ENCODE results near the gene CADPS. TPM values are rescaled to one million over a fixed set of nuclear protein-coding genes. Genes with fewer than 3 reads are reported as not detected.

The CADPS gene
- total and polyA plus RNA-seq, 9 of the 15 experiments (the other 6 are each of a cell fraction or from before 2014, with no cell fraction given): not detected

DNA sequence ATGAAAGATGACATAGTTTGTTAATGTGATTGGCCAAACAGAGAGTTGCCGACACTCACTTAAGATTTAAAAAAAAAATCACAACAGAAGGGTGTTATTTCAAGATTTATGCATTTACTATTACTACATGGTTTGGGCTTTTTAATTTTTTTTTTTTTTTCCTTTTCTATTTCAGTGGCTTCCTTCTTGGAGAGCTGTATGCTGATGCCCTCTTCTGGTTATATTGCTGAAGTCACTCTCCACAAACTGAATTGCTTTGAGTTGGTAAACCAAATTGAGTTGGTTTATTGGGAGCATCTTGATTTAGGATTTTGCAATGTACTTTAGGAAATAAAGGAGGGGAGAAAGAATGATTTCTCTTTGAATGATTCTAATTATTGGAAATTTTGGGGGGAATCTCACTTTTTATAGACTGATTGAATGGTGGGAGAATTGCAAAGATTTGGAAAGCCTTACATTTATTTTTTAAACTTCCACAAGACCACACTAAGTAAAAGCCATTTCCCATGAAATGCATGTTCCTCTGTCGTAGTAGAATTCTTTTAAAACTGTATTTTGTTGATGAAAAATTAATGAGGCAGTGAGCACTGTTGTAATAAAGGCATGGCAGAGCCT is 315.3 kb downstream of the CADPS start:
- 0 out of 4 replicates have a peak, but pooled peaks of 1 of the 2 experiments have one; percentile 14 for TF ChIP-seq RAD21 (CRISPR knock-in tag; conservative IDR thresholded peaks at IDR 0.05 in 1 of 2, IDR thresholded peaks at IDR 0.05 in 1 of 2)
- TF ChIP-seq, protein P1, sequence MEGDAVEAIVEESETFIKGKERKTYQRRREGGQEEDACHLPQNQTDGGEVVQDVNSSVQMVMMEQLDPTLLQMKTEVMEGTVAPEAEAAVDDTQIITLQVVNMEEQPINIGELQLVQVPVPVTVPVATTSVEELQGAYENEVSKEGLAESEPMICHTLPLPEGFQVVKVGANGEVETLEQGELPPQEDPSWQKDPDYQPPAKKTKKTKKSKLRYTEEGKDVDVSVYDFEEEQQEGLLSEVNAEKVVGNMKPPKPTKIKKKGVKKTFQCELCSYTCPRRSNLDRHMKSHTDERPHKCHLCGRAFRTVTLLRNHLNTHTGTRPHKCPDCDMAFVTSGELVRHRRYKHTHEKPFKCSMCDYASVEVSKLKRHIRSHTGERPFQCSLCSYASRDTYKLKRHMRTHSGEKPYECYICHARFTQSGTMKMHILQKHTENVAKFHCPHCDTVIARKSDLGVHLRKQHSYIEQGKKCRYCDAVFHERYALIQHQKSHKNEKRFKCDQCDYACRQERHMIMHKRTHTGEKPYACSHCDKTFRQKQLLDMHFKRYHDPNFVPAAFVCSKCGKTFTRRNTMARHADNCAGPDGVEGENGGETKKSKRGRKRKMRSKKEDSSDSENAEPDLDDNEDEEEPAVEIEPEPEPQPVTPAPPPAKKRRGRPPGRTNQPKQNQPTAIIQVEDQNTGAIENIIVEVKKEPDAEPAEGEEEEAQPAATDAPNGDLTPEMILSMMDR (IDR thresholded peaks at IDR 0.05 in 2 of 3, conservative IDR thresholded peaks at IDR 0.05 in 1 of 3; ENCODE audit: insufficient read depth in 2 of 3, low read depth in 1 of 3, low read length in 3 of 3): peak in 2 of 3 experiments; percentile 13 to 33; a peak in 3 of 6 replicates
- TF ChIP-seq RBM39 (optimal IDR thresholded peaks at IDR 0.05; ENCODE audit: low read depth, low read length): no peak
- no peak for TF ChIP-seq ZFX (CRISPR knock-in tag; IDR thresholded peaks at IDR 0.05)
- TF ChIP-seq, protein P2, sequence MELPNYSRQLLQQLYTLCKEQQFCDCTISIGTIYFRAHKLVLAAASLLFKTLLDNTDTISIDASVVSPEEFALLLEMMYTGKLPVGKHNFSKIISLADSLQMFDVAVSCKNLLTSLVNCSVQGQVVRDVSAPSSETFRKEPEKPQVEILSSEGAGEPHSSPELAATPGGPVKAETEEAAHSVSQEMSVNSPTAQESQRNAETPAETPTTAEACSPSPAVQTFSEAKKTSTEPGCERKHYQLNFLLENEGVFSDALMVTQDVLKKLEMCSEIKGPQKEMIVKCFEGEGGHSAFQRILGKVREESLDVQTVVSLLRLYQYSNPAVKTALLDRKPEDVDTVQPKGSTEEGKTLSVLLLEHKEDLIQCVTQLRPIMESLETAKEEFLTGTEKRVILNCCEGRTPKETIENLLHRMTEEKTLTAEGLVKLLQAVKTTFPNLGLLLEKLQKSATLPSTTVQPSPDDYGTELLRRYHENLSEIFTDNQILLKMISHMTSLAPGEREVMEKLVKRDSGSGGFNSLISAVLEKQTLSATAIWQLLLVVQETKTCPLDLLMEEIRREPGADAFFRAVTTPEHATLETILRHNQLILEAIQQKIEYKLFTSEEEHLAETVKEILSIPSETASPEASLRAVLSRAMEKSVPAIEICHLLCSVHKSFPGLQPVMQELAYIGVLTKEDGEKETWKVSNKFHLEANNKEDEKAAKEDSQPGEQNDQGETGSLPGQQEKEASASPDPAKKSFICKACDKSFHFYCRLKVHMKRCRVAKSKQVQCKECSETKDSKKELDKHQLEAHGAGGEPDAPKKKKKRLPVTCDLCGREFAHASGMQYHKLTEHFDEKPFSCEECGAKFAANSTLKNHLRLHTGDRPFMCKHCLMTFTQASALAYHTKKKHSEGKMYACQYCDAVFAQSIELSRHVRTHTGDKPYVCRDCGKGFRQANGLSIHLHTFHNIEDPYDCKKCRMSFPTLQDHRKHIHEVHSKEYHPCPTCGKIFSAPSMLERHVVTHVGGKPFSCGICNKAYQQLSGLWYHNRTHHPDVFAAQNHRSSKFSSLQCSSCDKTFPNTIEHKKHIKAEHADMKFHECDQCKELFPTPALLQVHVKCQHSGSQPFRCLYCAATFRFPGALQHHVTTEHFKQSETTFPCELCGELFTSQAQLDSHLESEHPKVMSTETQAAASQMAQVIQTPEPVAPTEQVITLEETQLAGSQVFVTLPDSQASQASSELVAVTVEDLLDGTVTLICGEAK (IDR thresholded peaks at IDR 0.05): no peak
- TF ChIP-seq, protein P2 (CRISPR knock-in tag; IDR thresholded peaks at IDR 0.05): no peak
- H2AFZ ChIP-seq (ENCODE audit: low read depth, low read length): no peak overlapping the region
- H3K79me2 ChIP-seq (ENCODE audit: control insufficient read depth, insufficient read depth, low read length): no peaks in the 10 kb centered on the region
- FAIRE-seq: no peak
- no TSS peak for BruUV-seq (replicated peaks)
- WGBS (ENCODE audit: insufficient coverage, low coverage, missing lambda C conversion rate): 0% methylated on average over 2 of the region's 2 CpGs
- no peaks in the 10 kb centered on the region for H3K27me3 ChIP-seq (ENCODE audit: control insufficient read depth in 2 of 2, insufficient read depth in 2 of 2, low read length in 2 of 2)
- POLR2A ChIA-PET: no interaction called here
- no peak for ATAC-seq
- no peak overlapping the region for H3K9ac ChIP-seq (ENCODE audit: insufficient read depth in 1 of 2, low read depth in 2 of 2, low read length in 2 of 2)
- no peaks in the 10 kb centered on the region for H3K36me3 ChIP-seq (ENCODE audit: control insufficient read depth, insufficient read depth, low read length)
- intact Hi-C loops (cut with micrococcal nuclease): loop anchor here (2.0 kb wide), 2 partner anchors 227 to 359 kb away; no protein-coding TSS in a partner anchor
- no peaks in the 10 kb centered on the region for H3K9me3 ChIP-seq (replicated peaks; ENCODE audit: control insufficient read depth, insufficient read depth, low read depth, low read length)
- DNase-seq (ENCODE audit: extremely low read depth in 1 of 4, low spot score in 3 of 4): no peak
- in situ Hi-C loops (cut with MboI): loop anchor here (10.0 kb wide), 2 partner anchors 225 to 355 kb away; no protein-coding TSS in a partner anchor
- CTCF ChIA-PET (ENCODE audit: low intra/inter-chr PET ratio): interaction anchor here (0.7 kb wide), 1 partner anchor 227 kb away, joined by 3 read pairs; no protein-coding TSS in a partner anchor
- no peaks in the 10 kb centered on the region for H3K4me1 ChIP-seq (replicated peaks in 1 of 2; ENCODE audit: control insufficient read depth in 2 of 2, insufficient read depth in 2 of 2, low read length in 2 of 2)
- no peak overlapping the region for H3K4me2 ChIP-seq (ENCODE audit: insufficient read depth, low read length)
- no peaks in the 10 kb centered on the region for H3K9me1 ChIP-seq (ENCODE audit: control insufficient read depth, insufficient read depth, low read length)
- no peak overlapping the region for H3K27ac ChIP-seq (ENCODE audit: extremely low read depth, low read depth, low read length)
- no peaks in the 10 kb centered on the region for H4K20me1 ChIP-seq (replicated peaks; ENCODE audit: control insufficient read depth, insufficient read depth, low read length)
- no peak overlapping the region for H3K4me3 ChIP-seq

All from K562 (cell line).